Spleen (tissue), 7 donors: Measurements from ENCODE around the gene DGKG.

Experiments used
- POLR2A ChIP-seq, 3 donors: fragments of 450-650 bp; IDR thresholded peaks; one replicate each; pipeline ENCODE4 v1.5.1; 2017; ENCODE audit warnings: antibody characterized with exemption in 3 of 3, mild to moderate bottlenecking in 1 of 3
- TF ChIP-seq, protein P1 (sequence below), 11 experiments: fragments of 200-600 bp in 7 of 11; fragments of 450-650 bp in 4 of 11; sonication (generic) in 4 of 11; IDR thresholded peaks in 8 of 11; conservative IDR thresholded peaks in 3 of 11; 1 replicate in 7 of 11; 2 replicates in 4 of 11; pipeline versions ENCODE4 v1.4.0 to v1.8.0; 2016 to 2021; ENCODE audit warnings: antibody characterized with exemption in 11 of 11, inconsistent platforms in 4 of 11, mild to moderate bottlenecking in 1 of 11
- donor health status: DM: no; HTN: no; CAD: no; lungs with moderate emphysema.
- donor health status: DM: no; HTN: no; CAD: no.
- donor health status: DM: no; HTN: no; CAD: no.

DNA sequence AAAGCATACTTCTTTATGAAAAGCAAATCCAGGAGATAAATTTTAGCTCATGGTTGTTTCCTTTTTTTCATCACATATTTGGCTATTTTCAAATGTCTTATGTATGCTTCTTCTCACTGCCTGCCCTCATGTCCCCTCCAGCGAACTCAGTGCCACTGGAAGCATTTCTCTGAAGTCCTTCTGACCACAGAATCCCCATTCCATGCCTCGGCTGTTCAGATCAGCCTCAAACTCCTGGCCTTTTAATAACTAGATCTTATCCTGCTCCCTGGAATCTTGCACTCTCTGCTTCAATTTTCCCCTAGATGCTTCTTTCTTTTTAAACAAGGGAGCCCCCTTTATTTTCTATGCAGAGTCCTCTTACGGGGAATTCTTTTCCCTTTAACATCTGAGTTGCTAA lies 263.3 kb downstream of the DGKG start:
- TF ChIP-seq, protein P1, sequence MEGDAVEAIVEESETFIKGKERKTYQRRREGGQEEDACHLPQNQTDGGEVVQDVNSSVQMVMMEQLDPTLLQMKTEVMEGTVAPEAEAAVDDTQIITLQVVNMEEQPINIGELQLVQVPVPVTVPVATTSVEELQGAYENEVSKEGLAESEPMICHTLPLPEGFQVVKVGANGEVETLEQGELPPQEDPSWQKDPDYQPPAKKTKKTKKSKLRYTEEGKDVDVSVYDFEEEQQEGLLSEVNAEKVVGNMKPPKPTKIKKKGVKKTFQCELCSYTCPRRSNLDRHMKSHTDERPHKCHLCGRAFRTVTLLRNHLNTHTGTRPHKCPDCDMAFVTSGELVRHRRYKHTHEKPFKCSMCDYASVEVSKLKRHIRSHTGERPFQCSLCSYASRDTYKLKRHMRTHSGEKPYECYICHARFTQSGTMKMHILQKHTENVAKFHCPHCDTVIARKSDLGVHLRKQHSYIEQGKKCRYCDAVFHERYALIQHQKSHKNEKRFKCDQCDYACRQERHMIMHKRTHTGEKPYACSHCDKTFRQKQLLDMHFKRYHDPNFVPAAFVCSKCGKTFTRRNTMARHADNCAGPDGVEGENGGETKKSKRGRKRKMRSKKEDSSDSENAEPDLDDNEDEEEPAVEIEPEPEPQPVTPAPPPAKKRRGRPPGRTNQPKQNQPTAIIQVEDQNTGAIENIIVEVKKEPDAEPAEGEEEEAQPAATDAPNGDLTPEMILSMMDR (IDR thresholded peaks at IDR 0.05 in 8 of 11, conservative IDR thresholded peaks at IDR 0.05 in 3 of 11) = no peak
- TF ChIP-seq POLR2A (IDR thresholded peaks at IDR 0.05) = no peak
